Measurements from ENCODE around the gene PIAS1.

The PIAS1 gene

GRCh38 chr15:68062946-68063465 is 8.9 kb downstream of the PIAS1 start:
- no peak for DNase-seq (ENCODE audit: low spot score)

- DNase-seq (ENCODE audit: low spot score), result no peak
Observed at GRCh38 chr15:68063606-68064005, 9.5 kb downstream of the PIAS1 start.

DNA sequence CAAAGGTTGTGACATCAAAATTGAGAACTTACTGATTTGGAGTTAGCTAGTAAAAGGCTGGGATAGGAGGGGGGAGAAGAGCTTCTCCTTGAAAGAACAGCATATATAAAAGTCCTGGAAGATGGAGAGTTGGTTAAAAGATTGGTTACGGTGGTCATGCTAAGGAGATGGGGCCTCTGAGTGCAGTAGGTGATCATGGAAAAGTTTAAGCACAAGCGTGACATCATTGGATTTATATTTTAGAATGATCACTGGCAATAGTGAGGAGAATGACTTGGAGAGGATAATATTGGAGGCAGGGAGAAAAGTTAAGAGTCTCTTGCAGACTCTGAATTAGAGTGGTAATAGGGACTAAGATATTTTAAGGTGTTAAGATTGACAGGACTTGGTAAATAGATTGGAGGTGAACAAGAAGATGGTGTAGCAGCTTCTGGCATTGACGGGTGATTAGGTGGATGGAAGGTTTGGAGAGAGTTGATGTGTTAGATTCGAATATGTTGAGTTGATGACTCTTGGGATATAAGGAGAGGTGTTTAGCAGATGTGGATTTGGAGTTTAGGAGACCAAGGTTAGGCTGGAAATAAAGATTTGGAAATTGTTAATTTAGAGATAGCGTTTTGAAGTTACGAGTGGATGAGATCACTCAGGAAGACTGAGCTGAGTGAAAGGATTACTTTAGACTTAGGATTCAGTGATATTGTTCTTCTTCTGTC is 19.6 kb downstream of the PIAS1 start:
- DNase-seq (ENCODE audit: low spot score), result no peak

GRCh38 chr15:68075764-68076385 is 21.8 kb downstream of the PIAS1 start:
- DNase-seq (ENCODE audit: low spot score), result no peak

GRCh38 chr15:68078365-68078764 is 24.2 kb downstream of the PIAS1 start:
- no peak for DNase-seq (ENCODE audit: low spot score)

- no peak for DNase-seq (ENCODE audit: low spot score)
Observed at GRCh38 chr15:68080334-68080733, 26.2 kb downstream of the PIAS1 start.

GRCh38 chr15:68080783-68081182 is 26.7 kb downstream of the PIAS1 start:
- no peak for DNase-seq (ENCODE audit: low spot score)

DNA sequence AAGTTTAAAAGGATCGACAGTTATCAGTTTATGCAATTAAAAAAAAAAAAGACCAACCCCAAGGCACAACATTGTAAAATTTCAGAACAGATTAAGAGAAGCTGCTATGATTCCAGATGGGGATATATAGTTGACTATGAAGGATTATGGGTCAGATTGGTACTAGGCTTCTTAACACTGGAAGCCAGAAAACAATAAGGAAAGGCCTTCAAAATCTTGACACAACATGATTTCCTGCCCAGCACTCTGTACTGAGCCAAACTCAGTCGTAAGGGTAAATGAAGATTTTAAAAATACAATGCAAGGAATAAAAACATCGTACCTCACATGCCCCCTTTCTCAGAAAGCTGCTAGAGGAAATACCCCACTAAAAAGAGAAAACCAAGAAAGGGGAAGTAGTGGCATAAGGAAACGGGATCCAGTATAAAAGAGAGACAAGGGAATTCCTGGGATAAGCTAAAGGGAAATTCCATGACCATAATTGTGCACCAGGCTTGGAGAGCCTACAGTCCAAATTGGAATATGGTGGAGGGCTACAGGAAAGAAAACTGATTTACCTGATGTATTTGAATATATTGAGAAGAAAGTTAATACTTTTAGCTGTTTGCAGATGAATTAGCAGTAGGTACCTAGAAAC is 27.9 kb downstream of the PIAS1 start:
- no peak for DNase-seq (ENCODE audit: low spot score)

- no peak for DNase-seq (ENCODE audit: low spot score)
Observed at GRCh38 chr15:68082735-68083134, 28.6 kb downstream of the PIAS1 start.

DNA sequence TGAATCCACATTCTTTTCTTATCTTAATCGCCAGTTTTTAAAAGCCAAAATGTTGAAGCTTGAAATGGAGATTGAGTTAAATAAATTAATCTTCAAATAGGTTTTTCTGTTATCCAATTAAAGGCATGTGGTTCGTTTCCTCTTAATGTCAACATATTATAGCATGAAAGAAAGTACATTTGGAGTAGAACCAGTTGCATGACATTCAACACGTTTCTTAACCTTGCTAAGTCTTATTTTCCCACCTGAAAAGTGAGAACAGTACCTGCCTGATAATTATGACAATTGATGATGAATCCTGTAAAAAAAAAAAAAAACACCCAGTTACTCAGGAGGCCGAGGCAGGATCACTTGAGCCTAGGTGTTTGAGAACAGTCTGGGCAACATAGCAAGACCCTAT is 29.3 kb downstream of the PIAS1 start:
- DNase-seq (ENCODE audit: low spot score), result no peak

GRCh38 chr15:68085052-68085451 is 30.9 kb downstream of the PIAS1 start:
- no peak for DNase-seq (ENCODE audit: low spot score)

GRCh38 chr15:68091743-68092142 is 37.6 kb downstream of the PIAS1 start:
- DNase-seq (ENCODE audit: low spot score), result no peak

GRCh38 chr15:68096099-68096498 is 42.0 kb downstream of the PIAS1 start:
- no peak for DNase-seq (ENCODE audit: low spot score)

- no peak for DNase-seq (ENCODE audit: low spot score)
Observed at GRCh38 chr15:68097029-68097428, 42.9 kb downstream of the PIAS1 start.

DNA sequence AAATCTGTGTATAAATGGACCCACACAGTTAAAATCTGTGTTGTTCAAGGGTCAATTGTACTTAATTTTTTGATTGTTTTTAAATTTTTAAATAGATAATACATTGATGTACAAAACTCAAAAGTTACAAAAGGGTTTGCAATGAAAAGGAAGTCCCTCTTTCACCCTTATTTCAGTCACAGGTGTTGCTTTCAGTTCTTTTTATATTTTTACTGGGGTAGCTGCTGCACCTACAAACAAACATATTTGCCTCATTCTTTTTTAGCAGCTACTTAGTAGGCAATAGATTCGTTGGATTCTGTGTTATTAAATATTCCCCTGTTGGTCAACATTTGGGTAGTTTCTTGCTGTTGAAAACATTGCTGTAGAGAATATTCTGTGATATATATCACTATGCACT is 44.4 kb downstream of the PIAS1 start:
- DNase-seq (ENCODE audit: low spot score), result no peak

DNA sequence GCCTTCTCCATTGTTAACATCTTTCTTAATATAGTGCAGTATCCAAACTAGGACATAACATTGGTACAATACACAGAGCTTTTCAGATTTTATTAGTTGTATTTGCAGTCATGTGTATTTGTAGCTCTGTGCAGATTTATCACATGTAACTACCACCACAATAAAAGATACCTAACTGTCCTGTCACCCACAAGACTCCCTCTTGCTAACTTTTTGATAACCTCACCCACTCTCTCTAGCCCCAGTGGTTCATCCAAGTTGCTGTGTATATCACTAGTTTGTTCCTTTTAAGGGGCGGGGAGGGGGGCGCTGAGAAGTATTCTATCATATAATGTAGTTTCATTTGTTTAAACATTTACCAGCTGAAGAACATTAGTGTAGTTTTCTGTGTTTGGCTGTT is 46.1 kb downstream of the PIAS1 start:
- DNase-seq (ENCODE audit: low spot score), result no peak

DNA sequence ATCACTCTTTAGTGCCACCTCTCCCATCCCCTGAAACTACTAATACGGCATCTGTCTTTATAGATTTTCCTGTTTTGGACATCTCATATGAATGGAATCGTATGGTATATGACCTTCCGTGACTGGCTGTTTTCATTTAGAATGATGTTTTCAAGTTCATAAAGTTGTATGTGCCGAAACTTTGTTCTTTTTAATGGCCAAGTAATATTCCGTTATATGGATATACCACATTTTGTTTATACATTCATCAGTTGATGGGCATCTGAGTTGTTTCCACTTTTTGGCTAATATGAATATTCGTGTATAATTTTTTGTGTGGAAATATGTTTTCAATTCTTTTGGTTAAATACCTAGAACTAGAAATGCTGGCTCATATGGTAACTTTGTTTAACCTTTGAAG is 49.5 kb downstream of the PIAS1 start:
- no peak for DNase-seq (ENCODE audit: low spot score)

GRCh38 chr15:68106656-68107055 is 52.5 kb downstream of the PIAS1 start:
- DNase-seq (ENCODE audit: low spot score), result peak; percentile 26

DNA sequence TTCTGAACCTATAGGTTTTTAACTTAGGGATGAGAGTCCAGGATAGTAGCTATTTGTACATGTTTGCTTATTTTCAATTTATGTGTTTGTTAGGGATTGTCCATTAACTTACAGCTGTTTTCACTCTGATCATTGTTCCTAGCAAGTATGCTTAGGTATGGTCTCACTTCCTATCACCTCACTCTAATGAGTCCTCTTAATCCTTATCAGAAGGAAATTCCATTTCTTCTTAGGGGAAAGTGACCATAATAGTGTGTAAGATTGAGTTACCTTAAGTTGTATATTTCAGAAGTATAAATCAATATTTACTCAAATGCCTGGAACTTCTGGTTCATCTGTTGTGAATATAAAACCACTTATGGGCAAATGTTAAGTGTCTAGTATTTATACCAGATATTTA is 53.0 kb downstream of the PIAS1 start:
- DNase-seq (ENCODE audit: low spot score), result no peak

GRCh38 chr15:68112706-68113105 is 58.6 kb downstream of the PIAS1 start:
- no peak for DNase-seq (ENCODE audit: low spot score)

DNA sequence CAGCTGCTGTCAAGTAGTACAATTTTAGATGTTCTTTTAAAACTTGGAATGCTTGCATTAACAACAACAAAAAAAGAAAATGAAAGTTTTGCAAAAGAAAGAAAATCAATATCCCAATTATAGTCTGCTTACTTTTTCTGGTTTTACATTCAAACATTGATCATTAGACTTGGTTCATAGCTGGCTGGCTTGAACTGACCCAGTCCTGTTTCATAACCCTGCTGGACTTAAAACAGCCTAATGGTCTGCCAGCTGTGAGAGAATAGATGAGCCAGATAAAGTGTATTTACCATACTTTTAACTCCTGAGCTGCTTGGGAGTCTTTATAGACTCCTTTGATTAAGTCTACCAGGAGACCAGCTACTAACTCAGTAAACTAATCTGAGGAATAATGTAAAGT is 59.2 kb downstream of the PIAS1 start:
- DNase-seq (ENCODE audit: low spot score), result peak; percentile 10

DNA sequence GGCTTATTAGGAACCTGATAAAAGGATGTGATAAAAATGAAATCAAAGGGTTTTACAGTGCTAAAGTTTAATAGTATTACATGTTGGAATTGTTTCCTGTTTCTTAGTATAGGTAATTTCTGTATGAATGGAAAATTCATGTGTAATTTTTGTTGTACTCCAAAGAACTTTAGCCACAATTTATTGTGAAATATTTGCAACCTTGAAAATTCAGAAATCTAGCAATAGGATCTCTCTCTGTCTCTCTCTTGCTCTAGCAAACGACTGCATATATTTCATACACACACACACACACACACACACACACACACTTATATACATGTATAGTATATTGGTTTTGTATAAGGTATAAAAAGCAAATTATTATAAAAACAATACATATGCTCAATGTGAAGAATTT is 59.6 kb downstream of the PIAS1 start:
- no peak for DNase-seq (ENCODE audit: low spot score)

DNA sequence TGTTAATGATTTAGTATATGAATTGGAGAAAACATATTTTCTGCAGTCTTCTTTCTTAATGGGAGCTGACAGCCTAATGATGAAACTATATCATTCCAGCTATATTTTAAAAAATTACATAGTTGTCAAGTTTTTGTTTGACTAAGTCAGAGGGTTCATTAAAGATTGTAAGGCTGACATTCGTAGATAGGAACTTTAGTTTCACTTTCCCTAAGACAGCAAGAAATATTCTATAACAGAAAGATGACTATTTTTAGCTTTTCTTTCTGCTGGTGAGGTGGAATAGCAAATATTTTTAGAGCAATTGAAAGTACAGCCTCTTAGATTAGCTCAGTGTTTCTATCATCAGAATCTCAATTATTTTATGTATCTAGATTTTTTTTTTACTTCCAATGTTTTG is 60.2 kb downstream of the PIAS1 start:
- peak; percentile 22 for DNase-seq (ENCODE audit: low spot score)
